SKM-1 (cell line): ENCODE measurements around the gene BAIAP2.

Experiments used
- DNase-seq: peaks from one replicate; lab custom pipeline; 2025; ENCODE audit not compliant: unreplicated experiment; lab: John Stamatoyannopoulos, UW

The BAIAP2 gene

GRCh38 chr17:81102869-81103268 lies 67.9 kb downstream of the BAIAP2 start:
- DNase-seq: no peak

GRCh38 chr17:81103379-81103778 lies 68.4 kb downstream of the BAIAP2 start:
- no peak for DNase-seq

- DNase-seq: no peak
Measured at GRCh38 chr17:81106716-81107115, 71.8 kb downstream of the BAIAP2 start.

GRCh38 chr17:81108220-81108619 lies 73.3 kb downstream of the BAIAP2 start:
- DNase-seq: no peak

- DNase-seq: no peak
Measured at GRCh38 chr17:81109957-81110356, 75.0 kb downstream of the BAIAP2 start.

- DNase-seq: no peak
Measured at GRCh38 chr17:81110488-81111040, 75.6 kb downstream of the BAIAP2 start.

- DNase-seq: no peak
Measured at GRCh38 chr17:81111066-81111465, 76.1 kb downstream of the BAIAP2 start.

GRCh38 chr17:81112450-81112849 lies 77.5 kb downstream of the BAIAP2 start:
- DNase-seq: no peak

- DNase-seq: no peak
Measured at GRCh38 chr17:81113158-81113724, 78.3 kb downstream of the BAIAP2 start.

GRCh38 chr17:81114351-81115093 lies 79.6 kb downstream of the BAIAP2 start:
- DNase-seq: no peak

GRCh38 chr17:81115219-81115618 lies 80.3 kb downstream of the BAIAP2 start:
- DNase-seq: no peak

- no peak for DNase-seq
Measured at GRCh38 chr17:81115749-81116464, 81.0 kb downstream of the BAIAP2 start.

GRCh38 chr17:81116704-81117103 lies 81.8 kb downstream of the BAIAP2 start:
- DNase-seq: no peak

GRCh38 chr17:81117672-81118198 lies 82.8 kb downstream of the BAIAP2 start:
- DNase-seq: no peak

GRCh38 chr17:81118308-81119221 lies 83.6 kb downstream of the BAIAP2 start:
- DNase-seq: no peak

- no peak for DNase-seq
Measured at GRCh38 chr17:81119223-81120148, 84.5 kb downstream of the BAIAP2 start.

- no peak for DNase-seq
Measured at GRCh38 chr17:81120149-81120484, 85.2 kb downstream of the BAIAP2 start.

GRCh38 chr17:81120695-81121621 lies 86.0 kb downstream of the BAIAP2 start:
- no peak for DNase-seq
